H1 (cell line): ENCODE data around the gene MNAT1. TPM values are rescaled to one million over a fixed set of nuclear protein-coding genes. Genes with fewer than 3 reads are reported as not detected.

Experiments
- CTCF ChIA-PET: fragments of 300-600 bp; sonication (Branson Sonifier 250); formaldehyde crosslinking; loops from one replicate; lab custom pipeline; 2021; ENCODE audit not compliant: partially characterized antibody; lab: Charles Lee
- POLR2A ChIA-PET: fragments of 300-600 bp; sonication (Branson Sonifier 250); formaldehyde crosslinking; loops from one replicate; lab custom pipeline; 2021; ENCODE audit warnings: inconsistent platforms; ENCODE audit not compliant: partially characterized antibody; lab: Charles Lee
- DNase-seq, 2 experiments: peaks; one replicate each; pipeline versions ENCODE4 v3.0.0 to v3.0.0-alpha.2; 2010 to 2022; ENCODE audit warnings: low spot score in 2 of 2, low read depth in 1 of 2, mixed read lengths in 1 of 2
- FAIRE-seq: peaks from 2 replicates; lab custom pipeline; 2011; peaks lifted over from hg19 to GRCh38; lab: Jason Lieb, UNC
- H2AFZ ChIP-seq: 2 replicates; pipeline ENCODE4 v1.8.1; 2012; ENCODE audit warnings: low read length, inconsistent platforms
- H2AK5ac ChIP-seq: 2 replicates; pipeline ENCODE4 v1.6.1; 2013; ENCODE audit warnings: low read depth, low read length
- H2BK120ac ChIP-seq: replicated peaks from 2 replicates; pipeline ENCODE3; 2013; ENCODE audit warnings: low read depth, low read length, inconsistent platforms
- H2BK12ac ChIP-seq: 2 replicates; pipeline ENCODE4 v1.6.1; 2013; ENCODE audit warnings: low read depth, low read length
- H2BK15ac ChIP-seq: 2 replicates; pipeline ENCODE4 v1.6.1; 2013; ENCODE audit warnings: low read length
- H2BK20ac ChIP-seq: 2 replicates; pipeline ENCODE4 v1.6.1; 2013; ENCODE audit warnings: low read length
- H2BK5ac ChIP-seq: 2 replicates; pipeline ENCODE4 v1.6.1; 2013; ENCODE audit warnings: low read depth, low read length
- H3K14ac ChIP-seq: 2 replicates; pipeline ENCODE4 v1.6.1; 2013; ENCODE audit warnings: inconsistent platforms; ENCODE audit not compliant: insufficient read length
- H3K18ac ChIP-seq: 2 replicates; pipeline ENCODE4 v1.6.1; 2013; ENCODE audit warnings: low read length; ENCODE audit errors: extremely low read depth
- H3K23ac ChIP-seq: 2 replicates; pipeline ENCODE4 v1.6.1; 2013; ENCODE audit warnings: inconsistent platforms; ENCODE audit not compliant: insufficient read length
- H3K23me2 ChIP-seq: 2 replicates; pipeline ENCODE4 v1.6.1; 2013; ENCODE audit warnings: low read depth, low read length
- H3K27ac ChIP-seq: 2 replicates; pipeline ENCODE4 v1.6.1; 2011; ENCODE audit warnings: low read depth, low read length, inconsistent platforms
- H3K27me3 ChIP-seq, 4 experiments: replicated peaks in 1 of 4; 1 replicate in 1 of 4; 2 replicates in 3 of 4; pipeline versions ENCODE4 v1.6.1 to v1.8.1; 2011 to 2013; ENCODE audit warnings: low read length in 3 of 4, mild to moderate bottlenecking in 3 of 4, inconsistent platforms in 2 of 4, mixed read lengths in 2 of 4, moderate library complexity in 1 of 4; ENCODE audit not compliant: control insufficient read depth in 3 of 4, insufficient read depth in 3 of 4; ENCODE audit errors: extremely low read depth in 1 of 4
- H3K36me3 ChIP-seq, 4 experiments: 2 replicates each; pipeline versions ENCODE4 v1.6.1 to v1.8.1; 2011 to 2013; ENCODE audit warnings: mild to moderate bottlenecking in 4 of 4, low read length in 3 of 4, moderate library complexity in 2 of 4, control low read depth in 1 of 4, inconsistent platforms in 1 of 4; ENCODE audit not compliant: insufficient read depth in 4 of 4, control insufficient read depth in 2 of 4
- H3K4ac ChIP-seq: replicated peaks from 2 replicates; pipeline ENCODE3; 2013; ENCODE audit warnings: low read length, low read depth, mixed read lengths, inconsistent platforms; ENCODE audit not compliant: insufficient read length
- H3K4me1 ChIP-seq, 4 experiments: replicated peaks in 1 of 4; 1 replicate in 1 of 4; 2 replicates in 3 of 4; pipeline versions ENCODE4 v1.6.1 to v1.8.1; 2011 to 2013; ENCODE audit warnings: low read length in 3 of 4, inconsistent platforms in 2 of 4, mixed read lengths in 1 of 4; ENCODE audit not compliant: insufficient read depth in 4 of 4, control insufficient read depth in 3 of 4
- H3K4me2 ChIP-seq, 2 experiments: 2 replicates each; pipeline versions ENCODE4 v1.6.1 to v1.8.1; 2011 to 2013; ENCODE audit warnings: low read depth in 2 of 2, low read length in 2 of 2, control low read depth in 1 of 2, inconsistent platforms in 1 of 2, mild to moderate bottlenecking in 1 of 2; ENCODE audit not compliant: insufficient read depth in 1 of 2
- H3K4me3 ChIP-seq, 4 experiments: fragments of 200-600, 300-600 bp in 1 of 4; sonication (generic), shearing (Covaris generic), sonication (Bioruptor Twin) in 1 of 4; 2 replicates each; pipeline versions ENCODE4 v1.5.1 to v1.8.1; 2011 to 2016; ENCODE audit warnings: low read length in 4 of 4, low read depth in 3 of 4, control low read depth in 2 of 4, inconsistent platforms in 2 of 4, mild to moderate bottlenecking in 2 of 4, mixed read lengths in 1 of 4, moderate library complexity in 1 of 4; ENCODE audit not compliant: insufficient read depth in 2 of 4; ENCODE audit errors: extremely low read depth in 1 of 4
- H3K56ac ChIP-seq: replicated peaks from 2 replicates; pipeline ENCODE3; 2013; ENCODE audit warnings: low read depth, mild to moderate bottlenecking, mixed read lengths, low read length, inconsistent platforms; ENCODE audit not compliant: insufficient read length
- H3K79me1 ChIP-seq: 2 replicates; pipeline ENCODE4 v1.6.1; 2013; ENCODE audit warnings: low read depth, low read length, control low read depth
- H3K79me2 ChIP-seq, 2 experiments: 2 replicates each; pipeline versions ENCODE4 v1.6.1 to v1.8.1; 2012 to 2013; ENCODE audit warnings: low read length in 2 of 2, mild to moderate bottlenecking in 2 of 2, inconsistent platforms in 1 of 2; ENCODE audit not compliant: insufficient read depth in 2 of 2, control insufficient read depth in 1 of 2
- H3K9ac ChIP-seq, 4 experiments: replicated peaks in 1 of 4; 1 replicate in 1 of 4; 2 replicates in 3 of 4; pipeline versions ENCODE4 v1.6.1 to v1.8.1; 2011 to 2013; ENCODE audit warnings: low read depth in 3 of 4, low read length in 3 of 4, control low read depth in 2 of 4, mild to moderate bottlenecking in 2 of 4, moderate library complexity in 2 of 4, inconsistent platforms in 1 of 4; ENCODE audit errors: extremely low read depth in 1 of 4
- H3K9me3 ChIP-seq, 2 experiments: 2 replicates each; pipeline versions ENCODE4 v1.6.1 to v1.8.1; 2012 to 2013; ENCODE audit warnings: mild to moderate bottlenecking in 2 of 2, moderate library complexity in 2 of 2, control low read depth in 1 of 2, inconsistent platforms in 1 of 2, low read depth in 1 of 2, low read length in 1 of 2, mixed read lengths in 1 of 2; ENCODE audit not compliant: insufficient read depth in 2 of 2
- H4K20me1 ChIP-seq, 2 experiments: replicated peaks in 1 of 2; 2 replicates each; pipeline versions ENCODE3 to v1.8.1; 2011 to 2013; ENCODE audit warnings: inconsistent platforms in 2 of 2, low read length in 2 of 2, mild to moderate bottlenecking in 1 of 2; ENCODE audit not compliant: insufficient read depth in 2 of 2, control insufficient read depth in 1 of 2
- H4K5ac ChIP-seq: 2 replicates; pipeline ENCODE4 v1.6.1; 2013; ENCODE audit warnings: low read length, low read depth, mixed read lengths, inconsistent platforms; ENCODE audit not compliant: insufficient read length
- H4K8ac ChIP-seq: 2 replicates; pipeline ENCODE4 v1.8.0; 2013; ENCODE audit warnings: mild to moderate bottlenecking, moderate library complexity, low read length, inconsistent platforms; ENCODE audit not compliant: insufficient read depth; ENCODE audit errors: extremely low read depth
- H4K91ac ChIP-seq: replicated peaks from 2 replicates; pipeline ENCODE3; 2013; ENCODE audit warnings: low read length, mixed read lengths, inconsistent platforms; ENCODE audit not compliant: insufficient read length
- CEBPB ChIP-seq: IDR thresholded peaks from 2 replicates; pipeline ENCODE4 v1.6.1; 2012; ENCODE audit warnings: low read depth, low read length
- CTBP2 ChIP-seq: IDR thresholded peaks from 2 replicates; pipeline ENCODE4 v1.7.0; 2011; ENCODE audit warnings: borderline replicate concordance, mild to moderate bottlenecking, moderate library complexity, mixed read lengths, low read length; ENCODE audit not compliant: insufficient read depth, insufficient read length
- EGR1 ChIP-seq: IDR thresholded peaks from 2 replicates; pipeline ENCODE4 v1.6.1; 2011; ENCODE audit warnings: low read depth, low read length, borderline replicate concordance
- JUND ChIP-seq: IDR thresholded peaks from 2 replicates; pipeline ENCODE4 v1.6.1; 2011; ENCODE audit warnings: mild to moderate bottlenecking, improper control_type of control experiment, low read length
- KDM4A ChIP-seq: IDR thresholded peaks from one replicate; pipeline ENCODE4 v1.7.1; 2012; ENCODE audit warnings: low read depth, mild to moderate bottlenecking, moderate library complexity, low read length, inconsistent platforms; ENCODE audit not compliant: severe bottlenecking
- KDM5A ChIP-seq: fragments of 200-600 bp; IDR thresholded peaks from 2 replicates; pipeline ENCODE4 v1.7.1; 2012; ENCODE audit warnings: mild to moderate bottlenecking, low read length, inconsistent platforms, mixed read lengths
- MAX ChIP-seq: IDR thresholded peaks from 2 replicates; pipeline ENCODE4 v1.6.1; 2012; ENCODE audit warnings: inconsistent platforms
- NRF1 ChIP-seq: IDR thresholded peaks from 2 replicates; pipeline ENCODE4 v1.6.1; 2011; ENCODE audit warnings: mild to moderate bottlenecking, low read depth, low read length, improper control_type of control experiment
- POLR2A ChIP-seq, 2 experiments: IDR thresholded peaks; 1 replicate in 1 of 2; 2 replicates in 1 of 2; pipeline ENCODE4 v1.6.1; 2011; ENCODE audit warnings: low read depth in 2 of 2, low read length in 2 of 2, mild to moderate bottlenecking in 2 of 2; ENCODE audit errors: control extremely low read depth in 1 of 2
- POLR2AphosphoS5 ChIP-seq: IDR thresholded peaks from 2 replicates; pipeline ENCODE4 v1.6.1; 2011; ENCODE audit warnings: low read depth, low read length
- RFX5 ChIP-seq: IDR thresholded peaks from 2 replicates; pipeline ENCODE4 v1.6.1; 2011; ENCODE audit warnings: low read depth, low read length, improper control_type of control experiment, borderline replicate concordance
- SAP30 ChIP-seq: fragments of 300-600 bp; sonication (generic); IDR thresholded peaks from 2 replicates; pipeline ENCODE4 v1.7.1; 2012; ENCODE audit warnings: low read length, moderate library complexity, mild to moderate bottlenecking, inconsistent platforms; ENCODE audit not compliant: insufficient read depth, insufficient replicate concordance
- SIN3A ChIP-seq, 2 experiments: IDR thresholded peaks in 1 of 2; conservative IDR thresholded peaks in 1 of 2; 2 replicates each; pipeline ENCODE4 v1.6.1; 2011 to 2012; ENCODE audit warnings: low read length in 2 of 2, improper control_type of control experiment in 1 of 2, low read depth in 1 of 2, mild to moderate bottlenecking in 1 of 2
- SIRT6 ChIP-seq: IDR thresholded peaks from one replicate; pipeline ENCODE4 v1.7.1; 2012; ENCODE audit warnings: low read length, inconsistent platforms
- SP1 ChIP-seq: IDR thresholded peaks from 2 replicates; pipeline ENCODE4 v1.6.1; 2011; ENCODE audit warnings: low read depth, low read length
- SP4 ChIP-seq: IDR thresholded peaks from 2 replicates; pipeline ENCODE4 v1.6.1; 2012; ENCODE audit warnings: low read length, inconsistent platforms
- TBP ChIP-seq: IDR thresholded peaks from 2 replicates; pipeline ENCODE4 v1.6.1; 2011; ENCODE audit warnings: low read depth, low read length, improper control_type of control experiment
- polyA plus RNA-seq, 7 experiments: library from polyadenylated mRNA; depleted of rRNA in 3 of 7; stranded (reverse) in 5 of 7; unstranded in 2 of 7; fragments of >200 nt in 5 of 7; fragments of 200-250 nt in 2 of 7; gene quantifications; 1 replicate in 5 of 7; 2 replicates in 1 of 7; 4 replicates in 1 of 7; pipeline versions ENCODE4 v1.2.1 to v1.2.3, GENCODE V29; 2011 to 2013; ENCODE audit warnings: missing spikeins in 2 of 7, mixed read lengths in 2 of 7
- total RNA-seq: library from RNA; stranded (reverse); fragmentation: NEBNext Ultra II Directional; extraction: Animal tissue kit (Norgen Biotek cat#: 25700); gene quantifications from 2 replicates; pipeline ENCODE4 v1.2.1, GENCODE V29; 2021

The MNAT1 gene
- total and polyA plus RNA-seq, 2 of the 8 experiments (the other 6 are each of a cell fraction or from before 2014, with no cell fraction given), result 34.7 to 52.1 TPM

- Histone ChIP-seq H2BK5ac (no peak overlapping the region), H3K4me2 (no peak overlapping the region), H2BK120ac (no peak overlapping the region), H2BK15ac (no peak overlapping the region), H3K27ac (no peak overlapping the region), H3K4ac (no peak overlapping the region), H2BK20ac (no peak overlapping the region), H4K8ac (no peak overlapping the region), H3K56ac (no peak overlapping the region), H3K18ac (no peak overlapping the region), H3K27me3 (no peaks in the 10 kb centered on the region), H3K14ac (no peak overlapping the region), H2AK5ac (no peak overlapping the region), H2BK12ac (no peak overlapping the region), H4K20me1 (no peaks in the 10 kb centered on the region), H3K79me2 (no peaks in the 10 kb centered on the region), H3K36me3 (no peaks in the 10 kb centered on the region), H4K91ac (no peak overlapping the region), H3K23ac (no peak overlapping the region), H3K23me2 (no peaks in the 10 kb centered on the region), H3K79me1 (no peaks in the 10 kb centered on the region), H4K5ac (no peak overlapping the region), H2AFZ (no peak overlapping the region), H3K4me3 (no peak overlapping the region), H3K4me1 (no peaks in the 10 kb centered on the region; a peak in 1 of 7 replicates), H3K9me3 (no peaks in the 10 kb centered on the region), H3K9ac (no peak overlapping the region)
- ChIA-PET CTCF (no interaction called here), POLR2A (no interaction called here)
- DNase-seq, result no peak
- FAIRE-seq, result no peak
- TF ChIP-seq SAP30 (no peak), SIN3A (conservative IDR thresholded peaks at IDR 0.05 in 1 of 2, IDR thresholded peaks at IDR 0.05 in 1 of 2; ENCODE audit: low read depth in 1 of 2, low read length in 2 of 2) (no peak), POLR2AphosphoS5 (no peak), SP1 (no peak), MAX (no peak), EGR1 (no peak), POLR2A (IDR thresholded peaks at IDR 0.05; ENCODE audit: control extremely low read depth in 1 of 2, low read depth in 2 of 2, low read length in 2 of 2) (no peak), JUND (no peak), NRF1 (no peak), KDM5A (no peak), SP4 (no peak), CEBPB (no peak), SIRT6 (no peak), TBP (no peak), RFX5 (no peak), KDM4A (no peak), CTBP2 (no peak)
These were observed 47.7 kb upstream of the MNAT1 start for GRCh38 chr14:60686865-60687264.
